Lower leg skin (tissue), 3 donors: ENCODE data around the gene DCAF12.
"Not testable (repeated sequence)": the region's sequence is repeated elsewhere in the genome, so short reads cannot be mapped to it uniquely, and the experiment has no call there.

Experiments used
- CTCF ChIP-seq, 3 donors: fragments of 450-650 bp; IDR thresholded peaks; one replicate each; pipeline ENCODE4 v1.5.1; 2016; ENCODE audit warnings: antibody characterized with exemption in 3 of 3, mild to moderate bottlenecking in 3 of 3, moderate library complexity in 2 of 3
- POLR2A ChIP-seq, 2 donors: fragments of 450-650 bp; IDR thresholded peaks; one replicate each; pipeline ENCODE4 v1.6.1; 2016 to 2017; ENCODE audit warnings: antibody characterized with exemption in 2 of 2, mild to moderate bottlenecking in 1 of 2, moderate library complexity in 1 of 2

- not testable (repeated sequence) for TF ChIP-seq CTCF, POLR2A (IDR thresholded peaks at IDR 0.05)
These were observed 87.6 kb downstream of the DCAF12 start for GRCh38 chr9:34038851-34039250.
